Brain pericyte (primary cell): ENCODE data around the gene PNO1.
"Not testable (repeated sequence)": the region's sequence is repeated elsewhere in the genome, so short reads cannot be mapped to it uniquely, and the experiment has no call there.

Experiments used
- DNase-seq: peaks from one replicate; pipeline ENCODE4 v3.0.0-alpha.2; 2012; ENCODE audit warnings: low read depth, low spot score

The PNO1 gene

DNA sequence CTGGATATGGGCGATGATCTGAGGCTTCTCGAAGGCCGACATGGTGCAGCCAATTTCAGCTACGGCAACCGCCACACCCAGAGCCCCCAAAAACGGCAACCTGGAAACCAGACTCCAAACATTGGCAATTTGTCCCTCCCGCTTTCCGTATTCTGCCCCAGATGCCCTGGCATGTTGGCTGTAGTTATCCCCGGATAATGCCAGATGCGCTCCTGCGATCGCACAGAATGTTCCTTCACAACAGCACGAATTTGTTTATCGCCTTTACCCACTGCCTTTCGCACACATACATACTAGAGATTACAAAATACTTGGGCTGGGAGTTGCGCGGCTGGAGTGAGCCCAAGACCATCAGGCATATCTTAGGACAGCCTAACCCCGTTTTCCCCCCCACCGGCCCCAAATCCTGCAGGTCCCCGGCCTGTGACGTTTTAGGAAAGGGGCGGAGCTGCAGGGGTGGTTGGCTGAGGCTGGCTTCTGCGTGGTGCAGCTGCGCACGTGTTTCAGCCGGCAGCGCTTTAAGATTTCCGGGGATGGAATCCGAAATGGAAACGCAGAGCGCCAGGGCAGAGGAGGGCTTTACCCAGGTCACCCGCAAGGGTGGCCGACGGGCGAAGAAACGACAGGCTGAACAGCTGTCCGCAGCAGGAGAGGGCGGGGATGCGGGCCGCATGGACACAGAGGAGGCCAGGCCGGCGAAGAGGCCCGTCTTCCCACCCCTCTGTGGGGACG is at the start of gene PNO1:
Gene PNO1, plus strand, starts transcription at position 487 of the 732 bp plus-strand sequence. Its CDS starts 47 bp downstream, at position 534.
- peak; percentile 91 for DNase-seq

DNA sequence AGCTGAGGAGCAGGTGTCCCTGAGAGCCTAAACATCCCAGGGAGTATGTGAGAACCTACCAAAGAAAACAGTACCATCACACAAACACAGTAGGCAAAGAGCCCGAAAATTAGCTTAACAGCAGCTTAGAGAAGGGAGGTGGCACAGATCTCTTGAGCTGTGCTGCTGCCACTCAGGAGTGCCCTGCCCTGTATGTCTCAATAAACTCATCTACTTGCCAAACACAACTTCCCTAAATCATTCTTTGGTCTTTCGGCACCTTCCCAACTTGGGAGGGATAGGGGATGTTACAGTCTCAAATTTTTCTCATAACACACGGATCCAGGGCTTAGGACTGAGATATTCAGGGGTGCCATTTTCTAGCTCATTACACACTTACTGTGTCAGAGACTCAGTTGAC is 49.6 kb upstream of the PNO1 start:
- DNase-seq: no peak

DNA sequence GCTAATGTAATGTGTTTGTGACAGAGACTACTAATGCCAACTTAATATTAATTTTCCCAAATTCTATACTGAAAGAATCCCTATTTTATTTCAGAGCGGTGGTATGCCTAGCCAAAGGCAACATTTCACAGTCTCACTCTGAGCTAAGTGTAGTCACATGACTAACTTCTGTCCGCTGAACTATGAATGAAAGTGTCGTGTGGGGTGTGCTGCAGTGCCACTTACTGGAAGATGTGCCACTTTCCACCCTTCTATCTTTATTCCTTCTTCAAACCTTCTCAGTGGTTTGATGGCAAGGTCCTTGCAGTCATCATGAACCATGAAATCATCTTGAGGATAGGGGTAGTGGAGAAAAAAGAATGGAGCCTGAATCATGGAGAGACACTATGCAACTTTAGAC is 47.6 kb upstream of the PNO1 start:
- no peak for DNase-seq

DNA sequence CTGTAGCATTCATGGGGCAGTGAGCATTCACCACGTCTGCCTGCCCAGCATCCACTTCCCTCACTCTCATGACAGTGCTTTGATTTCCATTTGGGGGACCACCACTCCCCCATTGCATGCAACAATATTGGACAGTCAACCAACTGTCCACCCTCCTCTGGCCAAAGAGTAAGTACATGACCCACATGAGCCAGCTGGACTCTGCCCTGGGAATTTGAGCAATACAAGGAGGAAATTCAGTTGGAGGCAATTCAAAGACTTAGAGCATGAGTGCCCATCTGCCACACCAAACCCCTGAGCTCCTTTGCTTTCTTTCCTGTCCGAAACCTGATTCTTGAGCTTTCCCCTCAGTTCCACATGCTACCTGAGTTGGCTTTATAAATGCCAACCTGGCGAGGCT is 41.7 kb upstream of the PNO1 start:
- no peak for DNase-seq

DNA sequence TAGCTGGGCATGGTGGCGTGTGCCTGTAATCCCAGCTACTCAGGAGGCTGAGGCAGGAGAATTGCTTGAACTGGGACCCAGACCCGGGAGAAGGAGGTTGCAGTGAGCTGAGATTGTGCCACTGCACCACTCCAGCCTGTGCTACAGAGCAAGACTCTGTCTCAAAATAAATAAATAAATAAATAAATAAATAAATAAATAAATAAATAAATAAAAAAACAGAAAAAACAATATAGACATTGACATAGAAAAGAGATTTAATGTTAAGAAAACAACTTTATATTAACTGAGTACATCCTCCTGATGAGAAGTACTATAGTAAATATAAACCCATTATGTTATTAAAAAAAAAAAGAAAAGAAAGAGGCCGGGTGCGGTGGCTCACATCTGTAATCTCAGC is 39.8 kb upstream of the PNO1 start:
- DNase-seq: not testable (repeated sequence)

DNA sequence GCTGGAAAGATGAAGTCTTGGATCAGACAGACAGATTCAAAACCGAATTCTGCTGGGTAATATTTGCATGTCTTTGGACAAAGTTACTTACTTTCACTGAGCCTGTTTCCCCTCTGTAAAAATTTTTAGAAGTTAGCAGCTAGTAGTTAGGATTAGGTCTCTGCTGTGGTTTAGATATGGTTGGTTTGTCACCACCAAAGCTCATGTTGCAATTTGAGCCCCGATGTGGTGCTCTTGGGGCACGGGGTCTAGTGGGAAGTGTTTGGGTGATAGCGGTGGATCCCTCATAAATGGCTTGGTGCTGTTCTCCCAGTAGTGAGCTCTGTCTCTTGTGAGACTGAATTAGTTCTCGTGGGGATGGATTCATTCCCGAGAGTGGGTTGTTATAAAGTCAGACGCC is 38.9 kb upstream of the PNO1 start:
- no peak for DNase-seq

DNA sequence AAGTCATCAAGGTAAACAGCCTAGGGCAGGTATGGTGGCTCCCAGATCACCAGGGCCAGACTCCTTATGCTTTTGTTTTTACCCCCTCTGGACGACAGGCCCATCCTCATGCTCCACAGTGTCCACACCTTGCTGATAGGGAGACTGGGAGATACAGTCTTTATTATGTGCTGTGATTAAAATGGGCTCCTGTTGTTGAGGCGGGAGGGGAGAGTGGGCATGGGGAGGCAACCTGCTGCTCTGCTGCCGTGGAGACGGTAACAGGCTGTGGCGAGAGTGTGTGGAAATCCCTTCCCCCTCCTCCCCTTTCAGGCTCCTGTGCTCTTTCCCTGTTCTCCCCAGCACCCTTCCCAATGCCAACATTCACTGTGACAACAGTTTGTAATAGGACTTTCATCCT is 38.2 kb upstream of the PNO1 start:
- DNase-seq: no peak

DNA sequence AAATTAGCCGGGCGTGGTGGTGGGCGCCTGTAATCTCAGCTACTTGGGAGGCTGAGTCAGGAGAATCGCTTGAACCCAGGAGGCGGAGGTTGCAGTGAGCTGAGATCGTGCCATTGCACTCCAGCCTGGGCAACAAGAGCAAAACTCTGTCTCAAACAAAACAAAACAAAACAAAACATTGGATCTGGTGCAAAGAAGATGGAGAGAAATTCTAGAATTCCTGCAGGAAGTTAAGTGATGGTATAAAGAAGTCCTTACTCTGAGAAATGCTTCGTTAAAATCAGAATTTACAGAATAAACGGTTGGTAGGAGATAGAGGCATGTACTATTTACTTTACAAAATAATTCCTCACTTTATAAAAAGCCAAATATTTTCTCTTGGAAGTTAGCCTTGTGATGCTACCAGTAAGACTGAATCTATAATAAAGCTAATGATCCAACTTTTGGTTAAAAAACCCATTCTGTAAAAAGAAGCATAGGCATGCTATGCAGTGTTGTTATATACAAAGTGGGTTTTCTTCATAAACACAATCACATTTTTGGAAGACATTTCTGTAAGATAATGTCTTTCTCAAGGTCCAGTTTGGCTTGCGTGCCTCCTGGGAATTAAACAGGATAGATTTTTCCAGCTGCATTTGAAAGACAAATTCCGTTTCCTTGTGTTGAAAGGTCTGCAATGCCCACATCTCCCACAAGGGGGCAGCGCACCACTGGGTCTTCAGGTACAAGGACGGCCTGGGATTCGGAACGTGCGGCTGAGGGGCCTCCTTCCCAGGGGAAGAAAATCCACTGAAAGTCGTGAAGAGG is 35.6 kb upstream of the PNO1 start:
- DNase-seq: peak; percentile 47

DNA sequence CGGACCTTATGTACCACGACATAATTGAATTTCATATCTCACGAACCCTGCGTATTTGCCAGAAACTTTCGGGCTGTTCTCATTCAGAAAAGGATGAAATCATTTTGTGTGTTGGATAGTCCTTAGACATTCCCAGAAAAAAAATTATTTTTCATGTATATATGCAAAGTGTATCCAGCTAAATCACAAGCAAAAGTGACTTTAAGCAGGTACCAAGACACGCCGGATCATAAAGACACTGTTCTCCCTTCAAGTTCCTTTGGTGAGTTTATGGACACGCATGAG is 35.1 kb upstream of the PNO1 start:
- DNase-seq: no peak

DNA sequence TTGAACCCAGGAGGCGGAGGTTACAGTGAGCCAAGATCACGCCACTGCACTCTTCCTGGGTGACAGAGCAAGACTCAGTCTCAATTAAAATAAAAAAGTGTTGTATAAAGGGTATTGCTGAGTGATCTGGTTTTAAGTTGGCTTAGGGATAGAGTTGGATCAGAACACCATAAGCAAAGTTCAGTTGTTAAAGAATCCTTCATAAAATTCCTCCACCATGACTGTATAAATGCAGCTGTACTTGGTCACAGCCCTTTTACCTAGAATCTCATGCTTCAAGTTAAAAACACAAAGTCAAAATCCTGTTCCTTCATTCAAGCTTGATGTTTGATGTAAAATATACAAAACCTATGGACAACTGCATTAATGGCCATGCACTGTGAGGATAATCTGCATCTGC is 33.4 kb upstream of the PNO1 start:
- DNase-seq: no peak

DNA sequence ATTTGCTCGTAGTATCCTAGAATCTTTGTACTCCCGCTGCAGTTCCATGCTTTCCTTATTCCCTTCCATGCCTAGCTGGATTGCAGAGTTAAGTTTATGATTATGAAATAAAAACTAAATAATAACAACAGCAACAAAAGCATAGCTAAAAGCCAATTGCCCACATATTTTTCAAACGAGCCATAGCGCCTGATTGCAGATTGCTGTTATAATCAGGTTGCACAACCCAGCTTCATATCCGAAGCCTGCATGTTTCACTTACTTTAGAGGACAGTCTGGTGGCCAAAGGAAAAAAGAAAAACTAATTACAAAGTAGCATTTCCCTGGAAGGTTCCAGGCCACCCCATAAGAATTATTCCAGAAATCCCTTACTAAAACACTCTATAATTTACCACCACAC is 31.9 kb upstream of the PNO1 start:
- no peak for DNase-seq

DNA sequence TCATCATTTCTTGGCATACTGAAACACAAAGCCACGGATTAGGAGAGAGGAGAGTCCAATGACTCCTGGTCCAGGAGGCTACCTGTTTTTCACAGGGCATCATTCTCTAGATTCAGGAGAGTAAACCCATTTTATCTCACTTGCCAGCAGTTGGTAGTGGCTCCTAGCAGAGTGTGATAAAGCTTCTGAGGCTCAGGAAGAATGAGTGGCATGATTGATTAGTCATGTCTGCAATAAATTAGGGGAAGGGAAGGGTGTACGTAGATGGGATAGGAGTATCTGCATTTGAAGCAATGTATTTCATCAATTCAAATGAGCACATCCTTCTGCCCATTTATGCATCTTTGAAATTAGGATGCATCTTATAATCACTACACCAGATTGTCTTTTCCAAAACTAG is 31.1 kb upstream of the PNO1 start:
- no peak for DNase-seq

DNA sequence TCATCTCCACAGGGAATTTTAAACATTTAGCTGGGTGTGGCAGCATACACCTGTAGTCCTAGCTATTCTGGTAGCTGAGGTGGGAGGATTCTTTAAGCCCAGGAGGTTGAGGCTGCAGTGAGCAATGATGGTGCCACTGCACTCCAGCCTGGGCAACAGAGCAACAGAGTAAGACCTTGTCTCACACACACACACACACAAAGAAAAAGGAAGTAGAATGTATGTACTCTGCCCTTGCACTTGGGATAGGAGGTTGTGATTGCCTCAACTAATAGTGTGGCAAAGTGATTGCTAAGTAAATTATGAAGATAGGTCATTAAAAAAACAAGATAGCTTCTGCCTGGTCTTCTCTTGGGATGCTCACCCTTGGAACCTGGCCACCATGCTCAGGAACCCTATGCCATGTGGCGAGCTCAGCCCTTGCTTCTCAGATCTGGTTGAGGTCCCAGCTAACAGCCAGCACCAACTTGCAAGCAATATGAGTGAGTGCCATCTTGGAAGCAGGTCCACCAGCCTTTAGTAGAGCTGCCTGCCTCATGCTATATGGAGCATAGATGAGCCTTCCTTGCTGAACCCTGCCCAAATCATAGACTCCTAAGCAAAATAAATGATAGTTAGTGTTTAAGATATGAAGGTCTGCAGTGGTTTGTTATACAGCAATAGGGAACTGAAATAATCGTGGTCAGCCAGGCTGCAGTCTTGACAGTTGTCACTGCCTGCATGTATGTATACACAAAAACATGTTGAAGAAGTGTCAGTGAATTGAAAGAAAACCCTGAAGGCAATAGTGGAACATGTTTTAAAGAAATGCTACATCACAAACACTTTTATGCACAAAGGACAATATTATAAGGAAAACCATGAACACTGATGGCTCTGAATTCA is 30.1 kb upstream of the PNO1 start:
- DNase-seq: no peak

DNA sequence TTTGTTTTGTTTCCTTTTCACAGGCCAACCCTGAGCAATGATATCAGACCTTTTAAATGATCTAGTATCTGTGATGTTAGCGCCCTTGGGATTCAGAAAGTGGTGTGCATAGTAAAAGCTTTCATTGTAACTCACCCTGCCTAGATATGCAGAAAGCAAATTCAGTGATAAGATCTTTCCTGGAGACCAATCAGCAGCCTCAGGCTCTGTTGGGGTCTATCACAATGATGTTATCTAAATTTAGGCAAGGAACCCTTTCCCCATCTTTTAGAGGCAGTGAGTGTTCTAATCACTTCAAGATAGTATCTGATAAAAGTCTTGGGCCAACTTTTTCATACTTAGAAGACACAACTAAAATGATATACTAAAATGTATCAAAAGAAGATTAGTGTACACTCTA is 23.6 kb upstream of the PNO1 start:
- no peak for DNase-seq

DNA sequence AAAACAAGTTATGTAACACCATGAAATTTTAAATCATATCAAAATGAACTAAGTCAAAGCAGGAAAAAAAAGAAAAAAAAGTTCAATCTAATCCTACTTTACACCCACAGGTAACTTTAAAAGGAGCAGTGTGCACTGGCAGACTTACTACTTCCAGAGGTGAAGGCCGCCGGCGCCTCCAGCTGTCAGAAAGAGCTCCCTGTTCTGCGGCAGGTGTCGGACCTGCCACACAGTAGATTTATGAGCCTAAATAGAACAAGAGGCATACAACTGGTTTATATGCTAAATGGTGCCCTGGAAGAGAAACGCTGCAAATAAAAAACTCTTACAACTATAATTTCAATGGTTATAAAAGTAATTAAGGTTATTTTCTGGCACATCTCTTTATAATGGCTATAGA is 23.1 kb upstream of the PNO1 start:
- no peak for DNase-seq

DNA sequence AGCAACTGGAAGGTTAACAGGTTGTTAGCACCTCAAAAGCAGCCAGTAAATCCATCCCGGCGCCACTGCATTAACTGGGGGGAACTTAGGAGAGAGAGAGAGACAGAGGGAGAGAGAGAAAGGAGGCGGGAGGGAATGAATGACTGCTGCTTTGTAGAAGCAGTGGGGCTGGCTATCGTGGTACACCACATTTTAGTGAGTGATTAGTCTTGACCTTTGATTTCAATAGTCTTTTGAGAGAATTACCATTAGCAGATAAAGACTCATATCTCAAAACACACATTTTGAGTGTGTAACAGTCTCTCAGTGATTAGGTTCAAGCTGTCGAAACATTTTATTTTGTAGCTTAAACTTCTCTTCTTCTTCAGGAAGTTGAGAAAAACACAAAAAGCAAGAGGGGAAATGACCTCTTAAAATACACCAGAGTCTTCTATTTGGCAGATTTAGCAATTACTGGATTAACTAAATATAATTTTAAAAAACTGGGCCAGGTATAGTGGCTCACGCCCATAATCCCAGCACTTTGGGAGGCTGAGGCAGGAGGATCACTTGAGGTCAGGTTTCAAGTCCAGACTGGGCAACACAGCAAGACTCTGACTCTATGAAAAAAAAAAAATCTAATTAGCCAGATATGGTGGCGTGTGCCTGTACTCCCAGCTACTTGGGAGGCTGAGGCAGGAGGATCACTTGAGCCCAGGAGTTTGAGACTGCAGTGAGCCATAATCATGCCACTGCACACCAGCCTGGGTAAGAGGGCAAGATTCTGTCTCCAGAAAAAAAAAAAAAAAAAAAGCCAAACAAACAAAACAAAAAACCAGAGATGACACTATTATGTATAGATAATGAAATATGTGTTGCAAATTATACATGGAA is 22.0 kb upstream of the PNO1 start:
- DNase-seq: no peak

DNA sequence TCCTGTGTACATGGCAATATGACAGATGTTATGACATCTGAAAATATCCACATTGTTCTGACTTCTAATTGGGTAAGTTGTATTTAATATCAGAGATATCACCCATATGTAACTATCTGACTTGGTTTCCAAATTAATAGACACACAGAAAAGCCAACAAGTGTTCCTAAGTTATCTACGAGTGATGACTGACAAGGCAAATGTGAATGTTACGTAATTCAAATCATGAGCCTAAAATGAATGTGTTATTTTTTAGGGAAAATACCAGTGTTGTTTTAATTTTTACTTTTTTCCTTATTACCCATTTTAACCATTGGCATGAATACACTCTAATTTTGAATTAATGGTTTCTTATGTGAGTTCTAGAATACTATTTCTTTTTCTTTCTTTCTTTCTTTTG is 15.8 kb upstream of the PNO1 start:
- no peak for DNase-seq

DNA sequence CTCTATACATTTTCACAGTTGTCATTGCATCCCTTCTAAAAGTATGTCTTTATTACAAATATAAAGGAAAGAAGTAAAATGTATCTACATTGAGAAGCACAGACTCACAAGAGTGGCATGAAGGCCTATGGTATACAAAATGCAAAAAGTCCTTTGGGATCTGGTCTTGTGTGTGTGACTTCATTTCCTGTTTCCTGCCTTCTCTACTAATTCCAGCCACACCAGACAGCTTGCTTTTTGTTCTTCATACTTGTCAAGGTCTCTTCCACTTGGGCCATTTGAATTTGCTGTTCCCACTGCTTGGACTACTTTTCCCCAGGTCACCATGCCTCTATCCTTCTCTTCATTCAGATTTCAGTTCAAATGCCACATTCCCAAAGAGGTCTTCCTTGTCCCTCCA is 6.7 kb upstream of the PNO1 start:
- DNase-seq: no peak

DNA sequence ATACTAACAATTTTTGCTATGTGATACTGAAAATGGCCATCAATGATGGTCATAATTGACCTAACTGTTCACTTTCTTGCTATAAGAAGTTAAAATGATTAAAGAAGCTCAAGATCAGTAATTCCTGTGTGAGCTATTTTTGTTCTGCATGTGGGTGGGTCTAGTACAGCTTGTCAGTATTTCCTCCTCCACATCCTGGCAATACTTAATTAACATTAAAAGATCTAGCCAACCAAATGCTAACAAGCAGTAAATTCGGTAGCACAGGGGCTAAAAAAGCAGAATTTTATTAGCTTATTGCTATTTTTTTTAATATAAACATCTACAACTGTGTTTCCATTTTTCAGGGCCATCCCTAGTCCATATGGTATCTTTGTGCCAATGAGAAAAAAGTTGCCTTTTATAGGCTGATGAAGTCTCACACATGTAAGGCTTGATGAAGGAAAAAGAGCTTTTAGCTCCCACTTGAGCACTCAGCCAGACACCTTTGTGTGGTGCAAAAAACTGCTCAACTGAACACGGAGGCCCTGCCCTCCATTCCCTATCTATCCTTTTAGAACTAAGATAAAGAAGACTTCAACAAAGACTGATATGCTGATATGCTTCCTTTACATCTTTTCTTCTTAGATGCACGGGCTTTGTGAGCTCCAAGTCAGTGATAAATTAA is 4.9 kb upstream of the PNO1 start:
- no peak for DNase-seq

DNA sequence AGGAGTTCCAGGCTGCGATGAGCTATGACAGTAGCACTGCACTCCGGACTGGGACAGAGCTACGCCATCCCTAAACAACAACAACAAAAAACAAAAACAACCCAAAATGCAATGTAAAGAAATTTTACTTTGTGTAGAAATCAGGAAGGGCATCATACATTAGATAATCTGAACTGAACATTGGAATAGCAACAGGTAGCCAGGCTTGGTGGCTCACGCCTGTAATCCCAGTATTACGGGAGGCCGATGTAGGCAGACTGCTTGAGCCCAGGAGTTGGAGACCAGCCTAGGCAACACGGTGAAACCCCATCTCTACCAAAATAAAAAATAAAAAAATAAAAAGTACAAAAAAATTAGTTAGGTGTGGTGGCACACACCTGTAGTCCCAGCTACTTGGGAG is 2.1 kb upstream of the PNO1 start:
- DNase-seq: no peak

DNA sequence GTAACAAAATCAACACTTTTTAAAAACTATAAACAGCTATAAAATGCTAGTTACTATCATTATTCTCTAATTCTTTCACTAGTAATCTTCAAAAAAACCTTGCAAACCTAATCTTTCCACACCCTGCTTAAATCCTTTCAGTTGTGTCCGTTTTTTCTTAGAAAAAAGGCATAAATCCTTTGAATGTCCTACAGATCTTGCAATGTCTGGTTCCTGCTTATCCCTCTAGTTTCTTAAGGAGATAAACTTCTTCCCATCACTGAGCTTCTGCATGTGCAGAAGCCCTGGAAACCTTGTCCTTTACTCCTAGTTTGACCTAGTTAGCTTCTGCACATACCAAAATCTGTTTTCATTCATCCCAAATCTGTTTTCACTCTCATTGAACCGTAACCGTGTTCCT is 1.3 kb upstream of the PNO1 start:
- DNase-seq: no peak
